Neural progenitor cell (in vitro differentiated cells): ENCODE results near the gene FKBP3. TPM values are rescaled to one million over a fixed set of nuclear protein-coding genes. Genes with fewer than 3 reads are reported as not detected.
A peak's percentile ranks its signal among the peaks of the same experiment; 100 is the strongest.

Source experiments
- DNase-seq: peaks from one replicate; pipeline ENCODE4 v3.0.0-alpha.2; 2016; ENCODE audit warnings: low spot score
- H2AFZ ChIP-seq: fragments of 200-600 bp; sonication (generic); replicated peaks from 2 replicates; pipeline ENCODE4 v1.6.1; 2016; ENCODE audit warnings: antibody characterized with exemption
- H3F3A ChIP-seq: fragments of 200-600 bp; sonication (generic); 2 replicates; pipeline ENCODE4 v1.6.1; 2016; ENCODE audit warnings: antibody characterized with exemption, low read depth
- H3K27ac ChIP-seq: fragments of 200-600 bp; sonication (generic); 2 replicates; pipeline ENCODE4 v1.5.1; 2016; ENCODE audit warnings: mild to moderate bottlenecking
- H3K27me3 ChIP-seq: fragments of 200-600 bp; sonication (generic); 2 replicates; pipeline ENCODE4 v1.6.1; 2016; ENCODE audit warnings: mild to moderate bottlenecking, moderate library complexity
- H3K36me3 ChIP-seq: fragments of 200-600 bp; sonication (generic); 2 replicates; pipeline ENCODE4 v1.5.1; 2016
- H3K4me1 ChIP-seq: fragments of 200-600 bp; sonication (generic); 2 replicates; pipeline ENCODE4 v1.6.1; 2016; ENCODE audit warnings: mixed run types
- H3K4me2 ChIP-seq: fragments of 200-600 bp; sonication (generic); 2 replicates; pipeline ENCODE4 v1.6.1; 2016
- H3K4me3 ChIP-seq: fragments of 200-600 bp; sonication (generic); 2 replicates; pipeline ENCODE4 v1.5.1; 2016
- H3K79me2 ChIP-seq: fragments of 200-600 bp; sonication (generic); 2 replicates; pipeline ENCODE4 v1.6.1; 2016; ENCODE audit warnings: low read depth
- H3K9ac ChIP-seq: fragments of 200-600 bp; sonication (generic); 2 replicates; pipeline ENCODE4 v1.6.1; 2016
- H3K9me3 ChIP-seq: fragments of 200-600 bp; sonication (generic); 2 replicates; pipeline ENCODE4 v1.5.1; 2016; ENCODE audit warnings: low read depth
- H4K20me1 ChIP-seq: fragments of 200-600 bp; sonication (generic); 2 replicates; pipeline ENCODE4 v1.6.1; 2016; ENCODE audit warnings: low read depth
- H3K27ac Mint-ChIP-seq: 3 replicates; pipeline ENCODE4 v1.8.0; 2021; ENCODE audit warnings: mixed read lengths
- H3K27me3 Mint-ChIP-seq: 2 replicates; pipeline ENCODE4 v1.8.0; 2022; ENCODE audit warnings: low read depth, mild to moderate bottlenecking, inconsistent platforms, moderate library complexity, mixed read lengths; ENCODE audit not compliant: insufficient read depth
- H3K36me3 Mint-ChIP-seq: 3 replicates; pipeline ENCODE4 v1.8.0; 2021; ENCODE audit warnings: mixed read lengths
- H3K4me1 Mint-ChIP-seq: 3 replicates; pipeline ENCODE4 v1.8.0; 2021; ENCODE audit warnings: mixed read lengths
- H3K4me3 Mint-ChIP-seq: 3 replicates; pipeline ENCODE4 v1.8.0; 2021; ENCODE audit warnings: mild to moderate bottlenecking, moderate library complexity, mixed read lengths
- H3K9me3 Mint-ChIP-seq: 3 replicates; pipeline ENCODE4 v1.8.0; 2020; ENCODE audit warnings: mixed read lengths
- EZH2 ChIP-seq: fragments of 200-600 bp; sonication (generic); IDR thresholded peaks from 2 replicates; pipeline ENCODE4 v1.6.1; 2017; ENCODE audit warnings: antibody characterized with exemption, mild to moderate bottlenecking, moderate library complexity
- EZH2phosphoT487 ChIP-seq: fragments of 200-600 bp; sonication (generic); IDR thresholded peaks from 2 replicates; pipeline ENCODE4 v1.6.1; 2017; ENCODE audit warnings: antibody characterized with exemption
- total RNA-seq: library from RNA; depleted of rRNA; stranded (reverse); fragments of >200 nt; gene quantifications from 2 replicates; pipeline ENCODE4 v1.2.3, GENCODE V29; 2015; ENCODE audit warnings: low replicate concordance
- TF ChIP-seq, protein P1 (sequence below): fragments of 200-600 bp; sonication (generic); IDR thresholded peaks from 2 replicates; pipeline ENCODE4 v1.5.1; 2017; ENCODE audit warnings: antibody characterized with exemption, mild to moderate bottlenecking

Gene FKBP3
- 149 and 209 TPM in 2 replicates for total RNA-seq

- Mint-ChIP-seq H3K4me3 (peak within 1 kb of the TSS; percentile 96), H3K36me3 (no peaks in the 10 kb centered on the region), H3K27me3 (no peaks in the 10 kb centered on the region), H3K9me3 (no peaks in the 10 kb centered on the region), H3K27ac (peak within 1 kb of the TSS; percentile 94), H3K4me1 (peaks cover 26% of the 10 kb centered on the region)
- Histone ChIP-seq H3K9me3 (no peaks in the 10 kb centered on the region), H3K9ac (peak within 1 kb of the TSS; percentile 99), H3K4me3 (peak within 1 kb of the TSS; percentile 94), H3K4me1 (peaks cover 38% of the 10 kb centered on the region), H3K36me3 (peaks cover 6% of the 10 kb centered on the region), H3K4me2 (peak within 1 kb of the TSS; percentile 95), H3K27ac (peak within 1 kb of the TSS; percentile 95), H4K20me1 (peaks cover 39% of the 10 kb centered on the region), H3F3A (peaks cover 15% of the 10 kb centered on the region), H3K27me3 (no peaks in the 10 kb centered on the region), H2AFZ (peak within 1 kb of the TSS; percentile 91), H3K79me2 (peaks cover 83% of the 10 kb centered on the region)
- no peak for TF ChIP-seq EZH2
- TF ChIP-seq EZH2phosphoT487 = no peak
- TF ChIP-seq, protein P1, sequence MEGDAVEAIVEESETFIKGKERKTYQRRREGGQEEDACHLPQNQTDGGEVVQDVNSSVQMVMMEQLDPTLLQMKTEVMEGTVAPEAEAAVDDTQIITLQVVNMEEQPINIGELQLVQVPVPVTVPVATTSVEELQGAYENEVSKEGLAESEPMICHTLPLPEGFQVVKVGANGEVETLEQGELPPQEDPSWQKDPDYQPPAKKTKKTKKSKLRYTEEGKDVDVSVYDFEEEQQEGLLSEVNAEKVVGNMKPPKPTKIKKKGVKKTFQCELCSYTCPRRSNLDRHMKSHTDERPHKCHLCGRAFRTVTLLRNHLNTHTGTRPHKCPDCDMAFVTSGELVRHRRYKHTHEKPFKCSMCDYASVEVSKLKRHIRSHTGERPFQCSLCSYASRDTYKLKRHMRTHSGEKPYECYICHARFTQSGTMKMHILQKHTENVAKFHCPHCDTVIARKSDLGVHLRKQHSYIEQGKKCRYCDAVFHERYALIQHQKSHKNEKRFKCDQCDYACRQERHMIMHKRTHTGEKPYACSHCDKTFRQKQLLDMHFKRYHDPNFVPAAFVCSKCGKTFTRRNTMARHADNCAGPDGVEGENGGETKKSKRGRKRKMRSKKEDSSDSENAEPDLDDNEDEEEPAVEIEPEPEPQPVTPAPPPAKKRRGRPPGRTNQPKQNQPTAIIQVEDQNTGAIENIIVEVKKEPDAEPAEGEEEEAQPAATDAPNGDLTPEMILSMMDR = peak; percentile 46
- DNase-seq = peak; percentile 100
Observed at GRCh38 chr14:45134051-45134958, at the start of gene FKBP3. TSS of gene FKBP3 (minus strand) at chr14:45134481. CDS start at chr14:45134456, 25 bp downstream.

DNA sequence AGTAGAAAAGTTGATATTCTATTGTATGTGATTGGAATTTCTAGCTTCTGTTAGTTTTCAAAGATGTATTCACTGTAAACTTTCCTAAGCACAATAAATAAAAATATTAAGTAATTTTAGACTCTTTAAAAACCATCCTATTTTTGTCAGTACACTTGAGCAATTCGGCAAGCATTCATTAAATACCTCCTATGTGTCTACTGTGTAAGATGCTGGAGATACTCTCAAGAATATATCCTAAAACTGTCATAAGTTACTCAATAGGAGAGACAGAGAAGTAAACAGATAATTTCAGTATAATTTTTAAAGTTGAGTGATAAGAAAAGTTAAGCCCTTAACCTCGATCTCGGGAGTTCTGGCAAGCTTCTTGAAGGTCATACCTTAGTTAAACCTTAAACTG is 47.5 kb upstream of the FKBP3 start:
- Mint-ChIP-seq H3K27me3 (no peaks in the 10 kb centered on the region), H3K9me3 (no peaks in the 10 kb centered on the region), H3K4me3 (no peak overlapping the region), H3K27ac (no peak overlapping the region), H3K4me1 (no peaks in the 10 kb centered on the region), H3K36me3 (peaks cover 3% of the 10 kb centered on the region)
- TF ChIP-seq EZH2phosphoT487 = no peak
- no peak for TF ChIP-seq EZH2
- TF ChIP-seq, protein P1 = no peak
- Histone ChIP-seq H3K27me3 (no peaks in the 10 kb centered on the region), H3K9ac (no peak overlapping the region), H3K36me3 (peaks cover 8% of the 10 kb centered on the region), H2AFZ (no peak overlapping the region), H3F3A (no peaks in the 10 kb centered on the region), H3K79me2 (no peaks in the 10 kb centered on the region), H3K4me1 (no peaks in the 10 kb centered on the region), H3K4me2 (no peak overlapping the region), H4K20me1 (no peaks in the 10 kb centered on the region), H3K4me3 (no peak overlapping the region), H3K27ac (no peak overlapping the region), H3K9me3 (no peaks in the 10 kb centered on the region)
- no peak for DNase-seq

- H3K4me2 ChIP-seq = no peak overlapping the region
- Mint-ChIP-seq H3K27ac (no peak overlapping the region), H3K36me3 (peaks cover 2% of the 10 kb centered on the region), H3K27me3 (no peaks in the 10 kb centered on the region), H3K4me1 (no peaks in the 10 kb centered on the region), H3K9me3 (no peaks in the 10 kb centered on the region), H3K4me3 (no peak overlapping the region)
- H3F3A ChIP-seq = no peaks in the 10 kb centered on the region
- TF ChIP-seq EZH2phosphoT487 = no peak
- no peak for TF ChIP-seq EZH2
- TF ChIP-seq, protein P1 = no peak
- no peaks in the 10 kb centered on the region for H4K20me1 ChIP-seq
- H3K4me1 ChIP-seq = no peaks in the 10 kb centered on the region
- H3K9me3 ChIP-seq = no peaks in the 10 kb centered on the region
- H3K36me3 ChIP-seq = peaks cover 8% of the 10 kb centered on the region
- no peaks in the 10 kb centered on the region for H3K79me2 ChIP-seq
- no peak overlapping the region for H3K4me3 ChIP-seq
- no peak overlapping the region for H3K9ac ChIP-seq
- no peak overlapping the region for H3K27ac ChIP-seq
- no peak overlapping the region for H2AFZ ChIP-seq
- DNase-seq = no peak
- no peaks in the 10 kb centered on the region for H3K27me3 ChIP-seq
Observed at GRCh38 chr14:45181329-45181728, 47.0 kb upstream of the FKBP3 start.
